GM06990 (cell line): ENCODE data around the gene SCD5.
A peak's percentile ranks its signal among the peaks of the same experiment; 100 is the strongest.

Source experiments
- DNase-seq: peaks from one replicate; pipeline ENCODE4 v3.0.0-alpha.2; 2011; ENCODE audit not compliant: insufficient read length; ENCODE audit errors: extremely low read depth
- H3K27me3 ChIP-seq: replicated peaks from 2 replicates; pipeline ENCODE4 v1.6.0; 2011; ENCODE audit warnings: low read length; ENCODE audit not compliant: control insufficient read depth, insufficient read depth
- H3K36me3 ChIP-seq: 2 replicates; pipeline ENCODE4 v1.5.1; 2011; ENCODE audit warnings: low read length; ENCODE audit not compliant: control insufficient read depth, insufficient read depth
- H3K4me3 ChIP-seq: replicated peaks from 2 replicates; pipeline ENCODE4 v1.5.1; 2011; ENCODE audit warnings: low read depth, mild to moderate bottlenecking, control low read depth, low read length
- TF ChIP-seq, protein P1 (sequence below): IDR thresholded peaks from 2 replicates; pipeline ENCODE4 v1.5.1; 2011; ENCODE audit warnings: low read length, control low read depth, mild to moderate bottlenecking, inconsistent platforms; ENCODE audit not compliant: insufficient read depth, poor library complexity, severe bottlenecking

The SCD5 gene

GRCh38 chr4:82737354-82737753 lies 61.2 kb downstream of the SCD5 start:
- Histone ChIP-seq H3K27me3 (no peaks in the 10 kb centered on the region), H3K4me3 (no peak overlapping the region), H3K36me3 (no peaks in the 10 kb centered on the region)
- TF ChIP-seq, protein P1, sequence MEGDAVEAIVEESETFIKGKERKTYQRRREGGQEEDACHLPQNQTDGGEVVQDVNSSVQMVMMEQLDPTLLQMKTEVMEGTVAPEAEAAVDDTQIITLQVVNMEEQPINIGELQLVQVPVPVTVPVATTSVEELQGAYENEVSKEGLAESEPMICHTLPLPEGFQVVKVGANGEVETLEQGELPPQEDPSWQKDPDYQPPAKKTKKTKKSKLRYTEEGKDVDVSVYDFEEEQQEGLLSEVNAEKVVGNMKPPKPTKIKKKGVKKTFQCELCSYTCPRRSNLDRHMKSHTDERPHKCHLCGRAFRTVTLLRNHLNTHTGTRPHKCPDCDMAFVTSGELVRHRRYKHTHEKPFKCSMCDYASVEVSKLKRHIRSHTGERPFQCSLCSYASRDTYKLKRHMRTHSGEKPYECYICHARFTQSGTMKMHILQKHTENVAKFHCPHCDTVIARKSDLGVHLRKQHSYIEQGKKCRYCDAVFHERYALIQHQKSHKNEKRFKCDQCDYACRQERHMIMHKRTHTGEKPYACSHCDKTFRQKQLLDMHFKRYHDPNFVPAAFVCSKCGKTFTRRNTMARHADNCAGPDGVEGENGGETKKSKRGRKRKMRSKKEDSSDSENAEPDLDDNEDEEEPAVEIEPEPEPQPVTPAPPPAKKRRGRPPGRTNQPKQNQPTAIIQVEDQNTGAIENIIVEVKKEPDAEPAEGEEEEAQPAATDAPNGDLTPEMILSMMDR, result no peak
- DNase-seq, result no peak

- H3K36me3 ChIP-seq, result no peaks in the 10 kb centered on the region
- no peak overlapping the region for H3K4me3 ChIP-seq
- TF ChIP-seq, protein P1, result no peak
- no peaks in the 10 kb centered on the region for H3K27me3 ChIP-seq
- DNase-seq, result no peak
These were observed 65.0 kb downstream of the SCD5 start for GRCh38 chr4:82733636-82734035.

GRCh38 chr4:82728301-82728700 lies 70.3 kb downstream of the SCD5 start:
- TF ChIP-seq, protein P1, result no peak
- DNase-seq, result no peak
- Histone ChIP-seq H3K27me3 (no peaks in the 10 kb centered on the region), H3K36me3 (no peaks in the 10 kb centered on the region), H3K4me3 (no peak overlapping the region)

GRCh38 chr4:82726596-82726995 lies 72.0 kb downstream of the SCD5 start:
- no peaks in the 10 kb centered on the region for H3K27me3 ChIP-seq
- no peak for DNase-seq
- TF ChIP-seq, protein P1, result no peak
- no peaks in the 10 kb centered on the region for H3K36me3 ChIP-seq
- no peak overlapping the region for H3K4me3 ChIP-seq

GRCh38 chr4:82721819-82722423 lies 76.7 kb downstream of the SCD5 start:
- Histone ChIP-seq H3K4me3 (no peak overlapping the region), H3K27me3 (no peaks in the 10 kb centered on the region), H3K36me3 (no peaks in the 10 kb centered on the region)
- peak; percentile 12 for DNase-seq
- TF ChIP-seq, protein P1, result peak; percentile 75
